Limb (tissue), 2 donors: ENCODE results near the gene RGPD5.
"Not testable (repeated sequence)": the region's sequence is repeated elsewhere in the genome, so short reads cannot be mapped to it uniquely, and the experiment has no call there.

Experiments used
- DNase-seq, 2 donors: peaks; one replicate each; pipeline ENCODE4 v3.0.0-alpha.2; 2016; ENCODE audit errors: extremely low spot score in 2 of 2

RGPD5 gene

GRCh38 chr2:109891024-109891423 is 96.9 kb downstream of the RGPD5 start:
- not testable (repeated sequence) for DNase-seq

- DNase-seq, result not testable (repeated sequence)
These were observed 99.6 kb downstream of the RGPD5 start for GRCh38 chr2:109893736-109894135.

GRCh38 chr2:109894141-109894540 is 100.0 kb downstream of the RGPD5 start:
- DNase-seq, result not testable (repeated sequence)

GRCh38 chr2:109895090-109895869 is 101.2 kb downstream of the RGPD5 start:
- DNase-seq, result not testable (repeated sequence)

- not testable (repeated sequence) for DNase-seq
These were observed 102.1 kb downstream of the RGPD5 start for GRCh38 chr2:109896212-109896611.

GRCh38 chr2:109897769-109898461 is 103.8 kb downstream of the RGPD5 start:
- DNase-seq, result not testable (repeated sequence)

- not testable (repeated sequence) for DNase-seq
These were observed 104.6 kb downstream of the RGPD5 start, which contains the start of gene LIMS3 for GRCh38 chr2:109898462-109899336. TSS of gene LIMS3 (plus strand) at chr2:109898688. CDS start at chr2:109898729, 41 bp downstream.

GRCh38 chr2:109905796-109906195 is 111.7 kb downstream of the RGPD5 start:
- not testable (repeated sequence) for DNase-seq
